Testis (tissue), 3 donors: ENCODE data around the gene CDC7. TPM values are rescaled to one million over a fixed set of nuclear protein-coding genes. Genes with fewer than 3 reads are reported as not detected.

Experiments used
- DNase-seq: peaks from one replicate; pipeline ENCODE4 v3.0.0-alpha.2; 2019
- H3K27ac ChIP-seq, 2 donors: fragments of 200-600 bp; sonication (generic); one replicate each; pipeline ENCODE4 v1.5.1; 2019
- H3K27me3 ChIP-seq: fragments of 200-600 bp; sonication (generic); one replicate; pipeline ENCODE4 v1.5.1; 2019
- H3K36me3 ChIP-seq: fragments of 200-600 bp; sonication (generic); one replicate; pipeline ENCODE4 v1.5.1; 2017; ENCODE audit warnings: low read depth; ENCODE audit errors: missing control alignments
- H3K4me1 ChIP-seq: fragments of 200-600 bp; sonication (generic); one replicate; pipeline ENCODE4 v1.5.1; 2019
- H3K4me3 ChIP-seq, 2 donors: fragments of 200-600 bp; sonication (generic); one replicate each; pipeline ENCODE4 v1.5.1; 2017 to 2019
- H3K9me3 ChIP-seq: fragments of 200-600 bp; sonication (generic); one replicate; pipeline ENCODE4 v1.5.1; 2017
- CTCF ChIP-seq, 3 experiments: fragments of 450-650 bp in 2 of 3; fragments of 200-600 bp in 1 of 3; sonication (generic) in 1 of 3; IDR thresholded peaks; one replicate each; pipeline ENCODE4 v1.5.1; 2016 to 2019; ENCODE audit warnings: antibody characterized with exemption in 3 of 3, mild to moderate bottlenecking in 2 of 3, moderate library complexity in 1 of 3
- POLR2A ChIP-seq: fragments of 450-650 bp; IDR thresholded peaks from one replicate; pipeline ENCODE4 v1.6.1; 2017; ENCODE audit warnings: antibody characterized with exemption, mild to moderate bottlenecking, moderate library complexity
- WGBS, 2 donors: methylation state at CpG; one replicate each; pipeline ENCODE4 v1.1.5; 2018; 5-methylcytosine and 5-hydroxymethylcytosine counted together
- intact Hi-C: fragments of 100-400 bp; cut with DNase I; formaldehyde crosslinking; loops from one replicate; pipeline ENCODE4 v1.15.1; 2023; ENCODE audit warnings: low total_unique reads
- polyA plus RNA-seq: library from polyadenylated mRNA; stranded (reverse); fragments of 350-450 nt; fragmentation: Illumina TruSeq; extraction: RNeasy Lipid Tissue Mini Kit (QIAGEN cat#74804); gene quantifications from one replicate; pipeline ENCODE4 v1.2.3, GENCODE V29; 2014; ENCODE audit warnings: low read depth, low replicate concordance; ENCODE audit not compliant: insufficient read depth
- total RNA-seq, 2 donors: library from RNA; depleted of rRNA; stranded (reverse); fragments of >200 nt; gene quantifications; one replicate each; pipeline ENCODE4 v1.2.3, GENCODE V29; 2016

CDC7 gene
- total and polyA plus RNA-seq, 3 donors from 2014 or later = 15.5 to 24.2 (median 22.4) TPM

GRCh38 chr1:91501971-91502671, 1.5 kb downstream of the CDC7 start:
- Histone ChIP-seq H3K27me3 (no peaks in the 10 kb centered on the region), H3K4me1 (peaks cover 15% of the 10 kb centered on the region), H3K36me3 (no peaks in the 10 kb centered on the region), H3K4me3 (no peak overlapping the region), H3K9me3 (no peaks in the 10 kb centered on the region), H3K27ac (peak overlapping the region in 1 of 2 donors; percentile 75)
- intact Hi-C loops = no loop called here
- WGBS, 2 donors = 9 to 11% methylated on average over 5 of the region's 5 CpGs
- TF ChIP-seq CTCF (IDR thresholded peaks at IDR 0.05) = no peak
- no peak for TF ChIP-seq POLR2A
- no peak for DNase-seq

GRCh38 chr1:91502672-91503184, 2.1 kb downstream of the CDC7 start:
- WGBS, 2 donors = 52 to 53% methylated on average over 2 of the region's 2 CpGs
- intact Hi-C loops = no loop called here
- no peak for DNase-seq
- Histone ChIP-seq H3K27ac (no peak overlapping the region), H3K27me3 (no peaks in the 10 kb centered on the region), H3K4me1 (peaks cover 17% of the 10 kb centered on the region), H3K9me3 (no peaks in the 10 kb centered on the region), H3K4me3 (no peak overlapping the region), H3K36me3 (no peaks in the 10 kb centered on the region)
- no peak for TF ChIP-seq CTCF (IDR thresholded peaks at IDR 0.05)
- TF ChIP-seq POLR2A = no peak

GRCh38 chr1:91503332-91503900, 2.8 kb downstream of the CDC7 start:
- Histone ChIP-seq H3K9me3 (no peaks in the 10 kb centered on the region), H3K27ac (no peak overlapping the region), H3K4me1 (peaks cover 17% of the 10 kb centered on the region), H3K27me3 (no peaks in the 10 kb centered on the region), H3K4me3 (no peak overlapping the region), H3K36me3 (no peaks in the 10 kb centered on the region)
- no peak for TF ChIP-seq POLR2A
- TF ChIP-seq CTCF (IDR thresholded peaks at IDR 0.05) = no peak
- DNase-seq = no peak
- intact Hi-C loops = no loop called here

GRCh38 chr1:91503975-91504530, 3.4 kb downstream of the CDC7 start:
- intact Hi-C loops = no loop called here
- peaks cover 17% of the 10 kb centered on the region for H3K4me1 ChIP-seq
- no peak overlapping the region for H3K27ac ChIP-seq
- 100% methylated on average over 1 of the region's 1 CpG for WGBS, 2 donors
- no peaks in the 10 kb centered on the region for H3K27me3 ChIP-seq
- no peaks in the 10 kb centered on the region for H3K36me3 ChIP-seq
- H3K4me3 ChIP-seq = no peak overlapping the region
- H3K9me3 ChIP-seq = no peaks in the 10 kb centered on the region
- DNase-seq = no peak
- no peak for TF ChIP-seq CTCF (IDR thresholded peaks at IDR 0.05)
- no peak for TF ChIP-seq POLR2A
